Adrenal gland (tissue), 12 donors: ENCODE data around the gene OR51G1. TPM values are rescaled to one million over a fixed set of nuclear protein-coding genes. Genes with fewer than 3 reads are reported as not detected.

Experiments used
- DNase-seq, 7 donors: peaks; one replicate each; pipeline ENCODE4 v3.0.0-alpha.2; 2019 to 2020
- H3K27ac ChIP-seq, 5 donors: fragments of 200-600 bp; sonication (generic) in 4 of 5; 1 replicate in 3 of 5; 2 replicates in 2 of 5; pipeline versions ENCODE4 v1.5.1 to v1.8.0; 2016 to 2020; ENCODE audit warnings: mild to moderate bottlenecking in 1 of 5
- H3K27me3 ChIP-seq: fragments of 200-600 bp; 2 replicates; pipeline ENCODE4 v1.8.0; 2021
- H3K36me3 ChIP-seq, 2 donors: fragments of 200-600 bp; replicated peaks in 1 of 2; 1 replicate in 1 of 2; 2 replicates in 1 of 2; pipeline versions ENCODE4 v1.5.1 to v1.8.0; 2018 to 2022
- H3K4me1 ChIP-seq, 2 donors: fragments of 200-600 bp; replicated peaks in 1 of 2; 1 replicate in 1 of 2; 2 replicates in 1 of 2; pipeline versions ENCODE4 v1.5.1 to v1.8.0; 2018 to 2021
- H3K4me3 ChIP-seq, 4 donors: fragments of 200-600 bp; sonication (generic) in 3 of 4; one replicate each; pipeline ENCODE4 v1.5.1; 2016 to 2018
- H3K9me3 ChIP-seq, 3 donors: fragments of 200-600 bp; sonication (generic) in 1 of 3; replicated peaks in 1 of 3; 1 replicate in 2 of 3; 2 replicates in 1 of 3; pipeline versions ENCODE4 v1.5.1 to v1.8.0; 2016 to 2021
- POLR2A ChIP-seq, 2 donors: fragments of 450-650 bp; IDR thresholded peaks; one replicate each; pipeline ENCODE4 v1.6.1; 2017; ENCODE audit warnings: antibody characterized with exemption in 2 of 2, mild to moderate bottlenecking in 2 of 2, moderate library complexity in 1 of 2
- WGBS, 4 donors: extraction: QIAGEN DNeasy Blood & Tissue Kit in 2 of 4; methylation state at CpG; one replicate each; pipeline versions ENCODE4 v1.1.5 to v1.1.7; 2013 to 2017; 5-methylcytosine and 5-hydroxymethylcytosine counted together
- intact Hi-C, 2 donors: fragments of 100-400 bp; cut with DNase I; formaldehyde crosslinking; loops; one replicate each; pipeline versions ENCODE4 v1.14.1 to v1.15.0; 2022 to 2023
- polyA plus RNA-seq, 3 donors: library from polyadenylated mRNA; stranded (reverse); fragments of 200-250 nt in 2 of 3; fragments of 350-450 nt in 1 of 3; fragmentation: Illumina TruSeq in 1 of 3; extraction: RNeasy Lipid Tissue Mini Kit (QIAGEN cat#74804) in 1 of 3; gene quantifications; one replicate each; pipeline ENCODE4 v1.2.3, GENCODE V29; 2013 to 2014
- total RNA-seq, 9 donors: library from RNA; depleted of rRNA in 4 of 9; stranded (reverse); fragments of >200 nt in 4 of 9; fragments of 120-200 nt in 1 of 9; fragmentation: NEBNext Ultra II Directional in 1 of 9; extraction: Animal tissue kit (Norgen Biotek cat#: 25700) in 1 of 9; gene quantifications; one replicate each; pipeline versions ENCODE4 v1.1.0 to v1.2.4, GENCODE V29; 2013 to 2023
- TF ChIP-seq, protein P1 (sequence below), 6 experiments: fragments of 450-650 bp in 4 of 6; fragments of 200-600 bp in 2 of 6; sonication (generic) in 1 of 6; IDR thresholded peaks; 1 replicate in 5 of 6; 2 replicates in 1 of 6; pipeline versions ENCODE4 v1.5.1 to v1.8.0; 2016 to 2021; ENCODE audit warnings: antibody characterized with exemption in 6 of 6, mild to moderate bottlenecking in 2 of 6, moderate library complexity in 1 of 6
- donor health status: healthy with polysubstance abuse.
- donor health status: Bipolar disorder and iron deficiency.
- donor health status: DM: yes; HTN: yes; CAD: no.
- donor health status: DM: no; HTN: no; CAD: no.
- donor health status: DM: no; HTN: no; CAD: no.
- donor health status: DM: yes; HTN: yes; CAD: no.

OR51G1 gene
- total and polyA plus RNA-seq, 12 donors: not detected

DNA sequence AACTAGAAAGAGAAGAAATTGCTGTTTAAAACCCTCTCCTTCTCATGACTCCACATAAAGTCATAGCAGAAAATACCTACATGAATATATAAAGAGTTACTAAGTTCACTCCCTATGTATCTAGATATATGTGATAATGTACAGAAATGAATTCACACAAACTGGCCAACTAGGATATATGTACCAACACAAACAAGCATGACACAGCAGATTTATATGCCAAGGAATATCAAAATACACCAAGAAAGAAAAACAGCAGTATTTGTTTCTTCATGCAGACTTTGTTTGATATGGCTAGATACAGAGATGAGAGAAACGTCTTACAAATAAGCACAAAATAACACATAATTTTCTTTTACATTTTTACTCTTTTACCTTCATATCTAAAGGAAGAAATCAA is 1.8 kb downstream of the OR51G1 start:
- no peaks in the 10 kb centered on the region for H3K9me3 ChIP-seq
- no peak overlapping the region for H3K4me3 ChIP-seq
- no peaks in the 10 kb centered on the region for H3K36me3 ChIP-seq
- intact Hi-C loops: no loop called here
- H3K27ac ChIP-seq: no peak overlapping the region
- 21 to 55% (median 33%) methylated on average over 1 of the region's 1 CpG for WGBS, 4 donors
- no peaks in the 10 kb centered on the region for H3K27me3 ChIP-seq
- TF ChIP-seq, protein P1, sequence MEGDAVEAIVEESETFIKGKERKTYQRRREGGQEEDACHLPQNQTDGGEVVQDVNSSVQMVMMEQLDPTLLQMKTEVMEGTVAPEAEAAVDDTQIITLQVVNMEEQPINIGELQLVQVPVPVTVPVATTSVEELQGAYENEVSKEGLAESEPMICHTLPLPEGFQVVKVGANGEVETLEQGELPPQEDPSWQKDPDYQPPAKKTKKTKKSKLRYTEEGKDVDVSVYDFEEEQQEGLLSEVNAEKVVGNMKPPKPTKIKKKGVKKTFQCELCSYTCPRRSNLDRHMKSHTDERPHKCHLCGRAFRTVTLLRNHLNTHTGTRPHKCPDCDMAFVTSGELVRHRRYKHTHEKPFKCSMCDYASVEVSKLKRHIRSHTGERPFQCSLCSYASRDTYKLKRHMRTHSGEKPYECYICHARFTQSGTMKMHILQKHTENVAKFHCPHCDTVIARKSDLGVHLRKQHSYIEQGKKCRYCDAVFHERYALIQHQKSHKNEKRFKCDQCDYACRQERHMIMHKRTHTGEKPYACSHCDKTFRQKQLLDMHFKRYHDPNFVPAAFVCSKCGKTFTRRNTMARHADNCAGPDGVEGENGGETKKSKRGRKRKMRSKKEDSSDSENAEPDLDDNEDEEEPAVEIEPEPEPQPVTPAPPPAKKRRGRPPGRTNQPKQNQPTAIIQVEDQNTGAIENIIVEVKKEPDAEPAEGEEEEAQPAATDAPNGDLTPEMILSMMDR (IDR thresholded peaks at IDR 0.05): no peak
- no peak for TF ChIP-seq POLR2A (IDR thresholded peaks at IDR 0.05)
- no peak for DNase-seq
- H3K4me1 ChIP-seq: no peaks in the 10 kb centered on the region

DNA sequence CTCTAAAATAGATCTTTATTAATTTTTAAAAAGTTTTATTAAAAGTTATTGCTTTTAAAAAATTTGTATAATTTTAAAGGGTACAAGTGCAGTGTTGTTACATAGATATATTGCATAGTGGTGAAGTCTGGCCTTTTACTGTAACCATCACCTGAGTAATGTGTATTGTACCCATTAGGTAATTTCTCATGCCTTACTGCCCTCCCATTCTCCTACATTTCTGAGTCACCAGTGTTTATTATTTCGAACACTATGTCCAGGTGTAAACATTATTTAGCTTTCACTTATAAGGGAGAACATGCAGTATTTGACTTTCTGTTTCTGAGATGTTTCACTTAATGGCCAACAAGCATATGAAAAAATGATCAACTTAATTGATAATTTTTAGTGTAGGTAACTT is 2.3 kb downstream of the OR51G1 start:
- no peak for TF ChIP-seq POLR2A (IDR thresholded peaks at IDR 0.05)
- intact Hi-C loops: no loop called here
- Histone ChIP-seq H3K27me3 (no peaks in the 10 kb centered on the region), H3K4me1 (no peaks in the 10 kb centered on the region), H3K36me3 (no peaks in the 10 kb centered on the region), H3K27ac (no peak overlapping the region), H3K4me3 (no peak overlapping the region), H3K9me3 (no peaks in the 10 kb centered on the region)
- no peak for DNase-seq
- whole genome bisulfite sequencing, 4 donors: 50 to 69% (median 67%) methylated on average over 1 of the region's 1 CpG

DNA sequence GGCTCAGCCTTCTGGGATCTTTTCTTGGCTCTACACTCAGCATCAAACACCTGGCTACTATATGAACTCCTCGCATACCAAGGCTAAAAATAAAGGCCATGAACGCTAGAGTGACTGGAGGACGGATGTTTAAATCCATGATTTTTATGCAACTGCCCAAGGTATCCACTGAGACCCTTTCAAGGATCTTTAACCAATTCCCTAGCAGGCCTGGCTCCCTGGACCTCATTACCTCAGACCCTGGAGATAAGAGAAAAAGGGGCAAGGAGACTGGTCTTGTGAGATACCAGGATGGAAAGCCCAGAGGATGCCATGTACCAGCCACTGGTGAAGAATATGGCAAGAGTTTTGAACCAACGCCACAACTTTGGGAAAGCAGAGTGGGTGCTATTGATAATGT is 4.9 kb downstream of the OR51G1 start, which contains the start of gene OR51G2:
Gene OR51G2 (minus strand): TSS at position 101 of the 400 bp plus-strand sequence. CDS start 3,687 bp downstream, outside the sequence.
- no peaks in the 10 kb centered on the region for H3K4me1 ChIP-seq
- no peak within 1 kb of the TSS for H3K4me3 ChIP-seq
- TF ChIP-seq, protein P1 (IDR thresholded peaks at IDR 0.05): no peak
- no peak for TF ChIP-seq POLR2A (IDR thresholded peaks at IDR 0.05)
- H3K27ac ChIP-seq: no peak within 1 kb of the TSS
- intact Hi-C loops: no loop called here
- H3K36me3 ChIP-seq: no peaks in the 10 kb centered on the region
- H3K27me3 ChIP-seq: no peaks in the 10 kb centered on the region
- 60 to 79% (median 73%) methylated on average over 4 of the region's 4 CpGs for WGBS, 4 donors
- no peaks in the 10 kb centered on the region for H3K9me3 ChIP-seq
- no peak for DNase-seq

DNA sequence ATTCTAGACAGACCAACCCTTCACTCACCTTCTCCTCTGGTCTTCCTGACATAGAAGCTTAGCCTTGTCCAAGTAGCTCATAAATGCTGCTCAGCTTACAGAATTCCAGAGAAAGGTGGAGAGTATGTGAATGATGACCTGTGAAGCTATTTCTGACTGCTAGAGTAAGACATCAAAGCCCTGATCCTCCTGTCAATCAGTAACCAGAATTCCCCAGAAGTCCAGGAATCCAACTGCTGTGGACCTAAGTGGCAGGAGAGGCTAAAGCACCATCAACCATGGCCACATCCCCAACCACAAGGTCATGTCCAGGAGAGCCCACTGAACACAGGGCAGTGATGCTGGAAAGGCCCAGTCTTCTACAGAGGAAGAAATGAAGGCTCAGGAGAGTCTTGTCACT is 7.6 kb downstream of the OR51G1 start:
- Histone ChIP-seq H3K9me3 (no peaks in the 10 kb centered on the region), H3K4me3 (no peak overlapping the region), H3K36me3 (no peaks in the 10 kb centered on the region), H3K4me1 (no peaks in the 10 kb centered on the region), H3K27me3 (no peaks in the 10 kb centered on the region), H3K27ac (no peak overlapping the region)
- intact Hi-C loops: no loop called here
- TF ChIP-seq, protein P1 (IDR thresholded peaks at IDR 0.05): no peak
- TF ChIP-seq POLR2A (IDR thresholded peaks at IDR 0.05): no peak
- DNase-seq: no peak

DNA sequence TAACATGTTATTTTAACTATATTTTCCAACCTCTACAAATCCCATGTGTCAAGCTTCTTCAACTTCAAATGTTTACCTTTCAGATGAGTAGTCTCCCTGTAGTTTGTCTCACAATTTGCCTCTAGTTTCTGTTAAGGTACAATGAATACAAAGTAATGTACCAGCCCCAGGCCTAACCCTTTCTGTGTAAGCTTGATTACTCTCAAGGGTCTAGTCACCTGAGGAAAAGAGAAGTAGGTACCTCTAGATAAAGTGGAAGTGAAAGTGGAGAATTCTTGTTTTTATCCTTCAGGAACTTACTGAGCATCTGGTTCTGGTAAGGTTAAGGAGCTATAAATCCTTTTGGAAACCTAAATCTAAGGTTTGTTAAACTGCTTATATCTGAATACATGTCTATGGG is 20.7 kb downstream of the OR51G1 start, which contains the start of gene OR51A7:
Gene OR51A7 (plus strand): TSS at position 300 of the 400 bp plus-strand sequence. CDS start 3,587 bp downstream, outside the sequence.
- no peak within 1 kb of the TSS for H3K27ac ChIP-seq
- TF ChIP-seq, protein P1 (IDR thresholded peaks at IDR 0.05): no peak
- no peak for TF ChIP-seq POLR2A (IDR thresholded peaks at IDR 0.05)
- intact Hi-C loops: no loop called here

More for the DNA sequence above, 20.7 kb downstream of the OR51G1 start, which contains the start of gene OR51A7:
- H3K4me3 ChIP-seq: no peak within 1 kb of the TSS
- H3K36me3 ChIP-seq: no peaks in the 10 kb centered on the region
- no peak for DNase-seq
- H3K27me3 ChIP-seq: no peaks in the 10 kb centered on the region
- no peaks in the 10 kb centered on the region for H3K9me3 ChIP-seq
- H3K4me1 ChIP-seq: no peaks in the 10 kb centered on the region
